Measurements from ENCODE around the gene CD164. TPM values are rescaled to one million over a fixed set of nuclear protein-coding genes. Genes with fewer than 3 reads are reported as not detected.

Gene CD164
- total and polyA plus RNA-seq, 2 of the 13 experiments (the other 11 are each of a cell fraction or from before 2014, with no cell fraction given): 222 to 293 TPM

Other genes starting within 250 kb of the CD164 start
- gene PPIL6, start 58.2 kb upstream of the CD164 start, total RNA-seq (2016; rRNA removed; fragmentation: Illumina TruSeq; extraction: Trizol): 0.22 TPM in 1 of 2 replicates, not detected in the other
- gene PPIL6, start 58.2 kb upstream of the CD164 start, polyA plus RNA-seq (2011; rRNA removed): 0.01 and 0.46 TPM in 2 replicates
- gene SMPD2, start 58.3 kb upstream of the CD164 start, total RNA-seq (2016; rRNA removed; fragmentation: Illumina TruSeq; extraction: Trizol): 6.7 and 10.6 TPM in 2 replicates
- gene SMPD2, start 58.3 kb upstream of the CD164 start, polyA plus RNA-seq (2011; rRNA removed): 5.9 and 6.9 TPM in 2 replicates
- gene MICAL1, start 73.3 kb upstream of the CD164 start, total RNA-seq (2016; rRNA removed; fragmentation: Illumina TruSeq; extraction: Trizol): 1.9 and 6.9 TPM in 2 replicates
- gene MICAL1, start 73.3 kb upstream of the CD164 start, polyA plus RNA-seq (2011; rRNA removed): 39.0 and 48.0 TPM in 2 replicates
- gene ZBTB24, start 100.8 kb upstream of the CD164 start, total RNA-seq (2016; rRNA removed; fragmentation: Illumina TruSeq; extraction: Trizol): 6.2 and 8.7 TPM in 2 replicates
- 1.5 and 1.6 TPM in 2 replicates for gene ZBTB24, start 100.8 kb upstream of the CD164 start, polyA plus RNA-seq (2011; rRNA removed)

Measured in HepG2 (cell line).